Endothelial cell of umbilical vein (primary cell): ENCODE results near the gene HRH2. TPM values are rescaled to one million over a fixed set of nuclear protein-coding genes. Genes with fewer than 3 reads are reported as not detected.

Experiments
- BruUV-seq: library from RNA; stranded (reverse); fragments of 400-500 nt; replicated peaks from 2 replicates; lab custom pipeline; 2021; lab: Mats Ljungman, UMichigan
- CTCF ChIA-PET: fragments of 300-600, 350-600 bp; sonication (Branson Sonifier 250); formaldehyde crosslinking; loops from one replicate; lab custom pipeline; 2021; ENCODE audit warnings: antibody characterized with exemption, inconsistent platforms; lab: Charles Lee
- POLR2A ChIA-PET: fragments of 300-600, 350-600 bp; sonication (Branson Sonifier 250); formaldehyde crosslinking; loops from one replicate; lab custom pipeline; 2021; ENCODE audit warnings: antibody characterized with exemption, inconsistent platforms; lab: Charles Lee
- DNase-seq: peaks from one replicate; pipeline ENCODE4 v3.0.0-alpha.2; 2011; ENCODE audit warnings: low read depth, low spot score
- FAIRE-seq: peaks from 2 replicates; lab custom pipeline; 2011; peaks lifted over from hg19 to GRCh38; lab: Jason Lieb, UNC
- H2AFZ ChIP-seq: 2 replicates; pipeline ENCODE4 v1.6.0; 2012; ENCODE audit warnings: low read depth, low read length, control low read depth, inconsistent platforms
- H3K27ac ChIP-seq: 2 replicates; pipeline ENCODE4 v1.5.1; 2011; ENCODE audit warnings: low read depth, mild to moderate bottlenecking, control low read depth, low read length, moderate library complexity; ENCODE audit not compliant: insufficient read depth
- H3K27me3 ChIP-seq, 2 experiments: 2 replicates each; pipeline versions ENCODE4 v1.6.0 to v1.6.1; 2011; ENCODE audit warnings: low read length in 2 of 2, mixed read lengths in 1 of 2; ENCODE audit not compliant: control insufficient read depth in 2 of 2, insufficient read depth in 2 of 2
- H3K36me3 ChIP-seq, 2 experiments: 2 replicates in 1 of 2; 3 replicates in 1 of 2; pipeline ENCODE4 v1.5.1; 2011; ENCODE audit warnings: low read length in 2 of 2, mild to moderate bottlenecking in 1 of 2, moderate library complexity in 1 of 2; ENCODE audit not compliant: control insufficient read depth in 2 of 2, insufficient read depth in 2 of 2; ENCODE audit errors: extremely low read depth in 1 of 2
- H3K4me1 ChIP-seq: 3 replicates; pipeline ENCODE4 v1.5.1; 2011; ENCODE audit warnings: mild to moderate bottlenecking, low read length; ENCODE audit not compliant: control insufficient read depth, insufficient read depth; ENCODE audit errors: extremely low read depth
- H3K4me2 ChIP-seq: 2 replicates; pipeline ENCODE4 v1.6.1; 2011; ENCODE audit warnings: low read length, control low read depth, mixed read lengths; ENCODE audit not compliant: insufficient read depth
- H3K4me3 ChIP-seq, 3 experiments: fragments of 200-600 bp in 1 of 3; sonication (generic), shearing (Covaris generic) in 1 of 3; replicated peaks in 1 of 3; 2 replicates each; pipeline ENCODE4 v1.5.1; 2011 to 2016; ENCODE audit warnings: control low read depth in 3 of 3, low read length in 3 of 3, mild to moderate bottlenecking in 2 of 3, inconsistent platforms in 1 of 3, low read depth in 1 of 3, moderate library complexity in 1 of 3; ENCODE audit not compliant: insufficient read depth in 1 of 3
- H3K79me2 ChIP-seq: 2 replicates; pipeline ENCODE4 v1.6.0; 2012; ENCODE audit warnings: low read length, inconsistent platforms; ENCODE audit not compliant: control insufficient read depth, insufficient read depth
- H3K9ac ChIP-seq: replicated peaks from 2 replicates; pipeline ENCODE3; 2011; ENCODE audit warnings: low read length, control low read depth; ENCODE audit not compliant: insufficient read depth; ENCODE audit errors: extremely low read depth
- H3K9me1 ChIP-seq: replicated peaks from 3 replicates; pipeline ENCODE4 v1.6.0; 2011; ENCODE audit warnings: mild to moderate bottlenecking, low read length; ENCODE audit not compliant: control insufficient read depth, insufficient read depth; ENCODE audit errors: extremely low read depth
- H3K9me3 ChIP-seq: replicated peaks from 2 replicates; pipeline ENCODE4 v1.5.1; 2012; ENCODE audit warnings: low read length, inconsistent platforms; ENCODE audit not compliant: control insufficient read depth, insufficient read depth
- H4K20me1 ChIP-seq: replicated peaks from 2 replicates; pipeline ENCODE3; 2011; ENCODE audit warnings: mild to moderate bottlenecking, low read length; ENCODE audit not compliant: control insufficient read depth, insufficient read depth; ENCODE audit errors: extremely low read depth
- EZH2 ChIP-seq: IDR thresholded peaks from 2 replicates; pipeline ENCODE4 v1.6.1; 2012; ENCODE audit warnings: borderline replicate concordance, low read depth, mild to moderate bottlenecking, moderate library complexity, low read length, inconsistent platforms; ENCODE audit not compliant: severe bottlenecking
- FOS ChIP-seq: IDR thresholded peaks from 2 replicates; pipeline ENCODE4 v1.6.1; 2011; ENCODE audit warnings: mild to moderate bottlenecking, low read length, moderate library complexity, borderline replicate concordance; ENCODE audit not compliant: insufficient read depth
- GATA2 ChIP-seq: IDR thresholded peaks from 2 replicates; pipeline ENCODE4 v1.7.0; 2011; ENCODE audit warnings: low read depth, mild to moderate bottlenecking, moderate library complexity, mixed read lengths, low read length; ENCODE audit not compliant: insufficient read length, insufficient read depth
- JUN ChIP-seq: IDR thresholded peaks from 2 replicates; pipeline ENCODE4 v1.6.1; 2011; ENCODE audit warnings: borderline replicate concordance, low read depth; ENCODE audit not compliant: insufficient read length, insufficient read depth
- MYC ChIP-seq: IDR thresholded peaks from one replicate; pipeline ENCODE4 v1.6.1; 2011; ENCODE audit warnings: mild to moderate bottlenecking, low read depth, low read length
- POLR2A ChIP-seq: IDR thresholded peaks from 2 replicates; pipeline ENCODE4 v1.6.1; 2012; ENCODE audit warnings: low read depth, mild to moderate bottlenecking, control low read depth, low read length
- POLR2AphosphoS5 ChIP-seq: IDR thresholded peaks from 2 replicates; pipeline ENCODE4 v1.6.1; 2012; ENCODE audit warnings: low read depth, mild to moderate bottlenecking, control low read depth, low read length, moderate library complexity; ENCODE audit not compliant: insufficient read depth
- dilution Hi-C: fragments of 300-500 bp; cut with MboI; formaldehyde crosslinking; loops from one replicate; pipeline ENCODE4 v1.15.0; 2019; ENCODE audit warnings: low sequenced_read_pairs; ENCODE audit not compliant: extremely low pct_ligation_motif_present
- intact Hi-C: fragments of 100-400 bp; cut with micrococcal nuclease; formaldehyde crosslinking; loops from one replicate; pipeline ENCODE4 v1.10.0; 2022
- polyA plus RNA-seq, 4 experiments: library from polyadenylated mRNA; depleted of rRNA in 3 of 4; stranded (reverse) in 3 of 4; unstranded in 1 of 4; fragments of >200 nt; gene quantifications; 2 replicates each; pipeline versions ENCODE4 v1.2.1 to v1.2.3, GENCODE V29; 2011 to 2012; ENCODE audit warnings: missing spikeins in 1 of 4
- total RNA-seq: library from RNA; stranded (reverse); gene quantifications from 2 replicates; pipeline ENCODE4 v1.2.3, GENCODE V29; 2021
- TF ChIP-seq, protein P1 (sequence below), 2 donors: IDR thresholded peaks; 1 replicate in 1 of 2; 2 replicates in 1 of 2; pipeline ENCODE4 v1.5.1; 2011; ENCODE audit warnings: low read length in 2 of 2, mild to moderate bottlenecking in 2 of 2, moderate library complexity in 2 of 2, control low read depth in 1 of 2, inconsistent platforms in 1 of 2, low read depth in 1 of 2; ENCODE audit not compliant: insufficient read depth in 1 of 2; ENCODE audit errors: extremely low read depth in 1 of 2
- TF ChIP-seq, protein P2 (sequence below): IDR thresholded peaks from 2 replicates; pipeline ENCODE4 v1.6.1; 2011; ENCODE audit not compliant: insufficient read depth, insufficient read length

Gene HRH2
- total and polyA plus RNA-seq, 2 donors (not counting 3 experiments of a cell fraction or from before 2014, with no cell fraction given), result not detected

- Histone ChIP-seq H3K27me3 (peaks cover 0 to under 1% of the 10 kb centered on the region in 2 experiments), H2AFZ (no peak overlapping the region), H3K9me3 (no peaks in the 10 kb centered on the region), H3K4me2 (no peak overlapping the region), H4K20me1 (no peaks in the 10 kb centered on the region), H3K4me1 (no peaks in the 10 kb centered on the region), H3K9ac (no peak overlapping the region), H3K27ac (no peak overlapping the region), H3K36me3 (no peaks in the 10 kb centered on the region), H3K79me2 (no peaks in the 10 kb centered on the region), H3K9me1 (no peaks in the 10 kb centered on the region), H3K4me3 (no peak overlapping the region)
- ChIA-PET POLR2A (no interaction called here), CTCF (no interaction called here)
- dilution Hi-C loops, result no loop called here
- no peak for FAIRE-seq
- DNase-seq, result no peak
- intact Hi-C loops, result no loop called here
- no TSS peak for BruUV-seq
- no peak for TF ChIP-seq GATA2
- TF ChIP-seq, protein P1, sequence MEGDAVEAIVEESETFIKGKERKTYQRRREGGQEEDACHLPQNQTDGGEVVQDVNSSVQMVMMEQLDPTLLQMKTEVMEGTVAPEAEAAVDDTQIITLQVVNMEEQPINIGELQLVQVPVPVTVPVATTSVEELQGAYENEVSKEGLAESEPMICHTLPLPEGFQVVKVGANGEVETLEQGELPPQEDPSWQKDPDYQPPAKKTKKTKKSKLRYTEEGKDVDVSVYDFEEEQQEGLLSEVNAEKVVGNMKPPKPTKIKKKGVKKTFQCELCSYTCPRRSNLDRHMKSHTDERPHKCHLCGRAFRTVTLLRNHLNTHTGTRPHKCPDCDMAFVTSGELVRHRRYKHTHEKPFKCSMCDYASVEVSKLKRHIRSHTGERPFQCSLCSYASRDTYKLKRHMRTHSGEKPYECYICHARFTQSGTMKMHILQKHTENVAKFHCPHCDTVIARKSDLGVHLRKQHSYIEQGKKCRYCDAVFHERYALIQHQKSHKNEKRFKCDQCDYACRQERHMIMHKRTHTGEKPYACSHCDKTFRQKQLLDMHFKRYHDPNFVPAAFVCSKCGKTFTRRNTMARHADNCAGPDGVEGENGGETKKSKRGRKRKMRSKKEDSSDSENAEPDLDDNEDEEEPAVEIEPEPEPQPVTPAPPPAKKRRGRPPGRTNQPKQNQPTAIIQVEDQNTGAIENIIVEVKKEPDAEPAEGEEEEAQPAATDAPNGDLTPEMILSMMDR (IDR thresholded peaks at IDR 0.05; ENCODE audit: extremely low read depth in 1 of 2, insufficient read depth in 1 of 2, low read depth in 1 of 2, low read length in 2 of 2), result no peak
- TF ChIP-seq FOS, result no peak
- TF ChIP-seq EZH2, result no peak
- TF ChIP-seq POLR2AphosphoS5, result no peak
- TF ChIP-seq, protein P2, sequence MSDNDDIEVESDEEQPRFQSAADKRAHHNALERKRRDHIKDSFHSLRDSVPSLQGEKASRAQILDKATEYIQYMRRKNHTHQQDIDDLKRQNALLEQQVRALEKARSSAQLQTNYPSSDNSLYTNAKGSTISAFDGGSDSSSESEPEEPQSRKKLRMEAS, result no peak
- TF ChIP-seq JUN, result no peak
- no peak for TF ChIP-seq POLR2A
- no peak for TF ChIP-seq MYC
These were observed 4.1 kb upstream of the HRH2 start for GRCh38 chr5:175653763-175654162.
